ENCODE measurements around the gene AKT1S1. TPM values are rescaled to one million over a fixed set of nuclear protein-coding genes. Genes with fewer than 3 reads are reported as not detected.

The AKT1S1 gene
- total RNA-seq, 1 experiment from 2014 or later, result 14.8 TPM

GRCh38 chr19:49883094-49883493 lies 5.9 kb upstream of the AKT1S1 start:
- no peak for DNase-seq (ENCODE audit: low read depth)

- no peak for DNase-seq (ENCODE audit: low read depth)
Observed at GRCh38 chr19:49882643-49883042, 5.5 kb upstream of the AKT1S1 start.

GRCh38 chr19:49881672-49882394 lies 4.7 kb upstream of the AKT1S1 start:
- DNase-seq (ENCODE audit: low read depth), result no peak

- no peak for DNase-seq (ENCODE audit: low read depth)
Observed at GRCh38 chr19:49881186-49881585, 4.0 kb upstream of the AKT1S1 start.

- DNase-seq (ENCODE audit: low read depth), result no peak
Observed at GRCh38 chr19:49880162-49880869, 3.2 kb upstream of the AKT1S1 start.

GRCh38 chr19:49879243-49879963 lies 2.2 kb upstream of the AKT1S1 start:
- DNase-seq (ENCODE audit: low read depth), result no peak

- no peak for DNase-seq (ENCODE audit: low read depth)
Observed at GRCh38 chr19:49878744-49879070, 1.6 kb upstream of the AKT1S1 start.

- DNase-seq (ENCODE audit: low read depth), result peak; percentile 96
Observed at GRCh38 chr19:49877879-49878743, 956 bp upstream of the AKT1S1 start.

GRCh38 chr19:49876422-49877019 lies 634 bp downstream of the AKT1S1 start:
- DNase-seq (ENCODE audit: low read depth), result peak; percentile 97

- DNase-seq (ENCODE audit: low read depth), result peak; percentile 54
Observed at GRCh38 chr19:49875857-49876421, 1.2 kb downstream of the AKT1S1 start.

- DNase-seq (ENCODE audit: low read depth), result no peak
Observed at GRCh38 chr19:49875177-49875576, 2.0 kb downstream of the AKT1S1 start.

GRCh38 chr19:49874503-49875157 lies 2.5 kb downstream of the AKT1S1 start:
- no peak for DNase-seq (ENCODE audit: low read depth)

- DNase-seq (ENCODE audit: low read depth), result no peak
Observed at GRCh38 chr19:49873834-49874233, 3.3 kb downstream of the AKT1S1 start.

GRCh38 chr19:49873129-49873521 lies 4.0 kb downstream of the AKT1S1 start:
- no peak for DNase-seq (ENCODE audit: low read depth)

- no peak for DNase-seq (ENCODE audit: low read depth)
Observed at GRCh38 chr19:49872245-49873128, 4.7 kb downstream of the AKT1S1 start.

GRCh38 chr19:49871349-49871985 lies 5.7 kb downstream of the AKT1S1 start:
- DNase-seq (ENCODE audit: low read depth), result peak; percentile 27

GRCh38 chr19:49870309-49870901 lies 6.8 kb downstream of the AKT1S1 start:
- peak; percentile 23 for DNase-seq (ENCODE audit: low read depth)

GRCh38 chr19:49869484-49870308 lies 7.5 kb downstream of the AKT1S1 start:
- DNase-seq (ENCODE audit: low read depth), result peak; percentile 100

Measured in M059J (cell line).